Liver (tissue), 9 donors: ENCODE measurements around the gene TRPT1. TPM values are rescaled to one million over a fixed set of nuclear protein-coding genes. Genes with fewer than 3 reads are reported as not detected.

Source experiments
- DNase-seq: peaks from one replicate; pipeline ENCODE4 v3.0.0-alpha.2; 2017; ENCODE audit warnings: low spot score
- H3K27ac ChIP-seq, 2 donors: one replicate each; pipeline ENCODE4 v1.7.0; 2013; ENCODE audit warnings: inconsistent platforms in 2 of 2, low read length in 2 of 2, control low read depth in 1 of 2, low read depth in 1 of 2, mild to moderate bottlenecking in 1 of 2
- H3K27me3 ChIP-seq, 4 donors: one replicate each; pipeline versions ENCODE4 v1.6.1 to v1.7.0; 2013; ENCODE audit warnings: low read length in 3 of 4, inconsistent platforms in 1 of 4, mild to moderate bottlenecking in 1 of 4, moderate library complexity in 1 of 4; ENCODE audit not compliant: control insufficient read depth in 4 of 4, insufficient read depth in 4 of 4
- H3K36me3 ChIP-seq, 4 donors: one replicate each; pipeline versions ENCODE4 v1.6.1 to v1.7.0; 2013; ENCODE audit warnings: low read length in 3 of 4, mild to moderate bottlenecking in 3 of 4, low read depth in 1 of 4, moderate library complexity in 1 of 4; ENCODE audit not compliant: control insufficient read depth in 4 of 4, insufficient read depth in 3 of 4
- H3K4me1 ChIP-seq, 4 donors: one replicate each; pipeline versions ENCODE4 v1.6.1 to v1.7.0; 2013; ENCODE audit warnings: low read length in 3 of 4, mild to moderate bottlenecking in 3 of 4, moderate library complexity in 1 of 4; ENCODE audit not compliant: control insufficient read depth in 4 of 4, insufficient read depth in 4 of 4
- H3K4me3 ChIP-seq, 3 donors: one replicate each; pipeline versions ENCODE4 v1.6.1 to v1.7.0; 2013; ENCODE audit warnings: low read length in 3 of 3, control low read depth in 1 of 3, low read depth in 1 of 3, mild to moderate bottlenecking in 1 of 3
- H3K9ac ChIP-seq, 2 donors: one replicate each; pipeline ENCODE4 v1.7.0; 2013; ENCODE audit warnings: low read length in 2 of 2, mild to moderate bottlenecking in 2 of 2, moderate library complexity in 2 of 2, control low read depth in 1 of 2, low read depth in 1 of 2
- H3K9me3 ChIP-seq, 4 donors: one replicate each; pipeline versions ENCODE4 v1.6.1 to v1.7.0; 2013; ENCODE audit warnings: low read length in 3 of 4; ENCODE audit not compliant: control insufficient read depth in 4 of 4
- EGR1 ChIP-seq, 2 donors: IDR thresholded peaks; 2 replicates each; pipeline ENCODE4 v1.6.1; 2016 to 2018; ENCODE audit warnings: antibody characterized with exemption in 2 of 2, low read depth in 2 of 2
- FOXA1 ChIP-seq: IDR thresholded peaks from 2 replicates; pipeline ENCODE4 v1.6.1; 2016; ENCODE audit warnings: antibody characterized with exemption
- FOXA2 ChIP-seq: IDR thresholded peaks from 2 replicates; pipeline ENCODE4 v1.6.1; 2016; ENCODE audit warnings: antibody characterized with exemption
- GABPA ChIP-seq, 2 donors: IDR thresholded peaks in 1 of 2; conservative IDR thresholded peaks in 1 of 2; 2 replicates each; pipeline ENCODE4 v1.6.1; 2016; ENCODE audit warnings: antibody characterized with exemption in 2 of 2, mild to moderate bottlenecking in 1 of 2, moderate library complexity in 1 of 2
- HNF4A ChIP-seq, 2 donors: conservative IDR thresholded peaks; 2 replicates each; pipeline ENCODE4 v1.6.1; 2016; ENCODE audit warnings: antibody characterized with exemption in 2 of 2, mild to moderate bottlenecking in 2 of 2
- HNF4G ChIP-seq: IDR thresholded peaks from 2 replicates; pipeline ENCODE4 v1.6.1; 2016; ENCODE audit warnings: antibody characterized with exemption
- JUND ChIP-seq, 2 donors: IDR thresholded peaks; 2 replicates each; pipeline ENCODE4 v1.6.1; 2016; ENCODE audit warnings: antibody characterized with exemption in 2 of 2
- NR2F2 ChIP-seq: IDR thresholded peaks from 2 replicates; pipeline ENCODE4 v1.6.1; 2016; ENCODE audit warnings: antibody characterized with exemption
- RAD21 ChIP-seq, 2 donors: IDR thresholded peaks; 2 replicates each; pipeline ENCODE4 v1.6.1; 2016; ENCODE audit warnings: antibody characterized with exemption in 2 of 2, mild to moderate bottlenecking in 2 of 2
- RXRA ChIP-seq, 2 donors: IDR thresholded peaks; 2 replicates each; pipeline ENCODE4 v1.6.1; 2017 to 2018; ENCODE audit warnings: antibody characterized with exemption in 2 of 2, mild to moderate bottlenecking in 1 of 2
- SP1 ChIP-seq: IDR thresholded peaks from 2 replicates; pipeline ENCODE4 v1.6.1; 2018; ENCODE audit warnings: antibody characterized with exemption, mild to moderate bottlenecking
- TAF1 ChIP-seq: conservative IDR thresholded peaks from 2 replicates; pipeline ENCODE4 v1.6.1; 2016; ENCODE audit warnings: antibody characterized with exemption, mild to moderate bottlenecking
- YY1 ChIP-seq: IDR thresholded peaks from 2 replicates; pipeline ENCODE4 v1.6.1; 2016; ENCODE audit warnings: antibody characterized with exemption, mild to moderate bottlenecking
- WGBS: extraction: QIAGEN DNeasy Blood & Tissue Kit; methylation state at CpG from one replicate; pipeline ENCODE4 v1.1.7; 2013; 5-methylcytosine and 5-hydroxymethylcytosine counted together
- polyA plus RNA-seq, 2 donors: library from polyadenylated mRNA; stranded (reverse) in 1 of 2; unstranded in 1 of 2; fragments of 200-250 nt in 1 of 2; fragments of >200 nt in 1 of 2; fragmentation: Nextera tagmentation in 1 of 2; extraction: Ambion mirVana in 1 of 2; gene quantifications; one replicate each; pipeline versions ENCODE4 v1.2.1 to v1.2.3, GENCODE V29; 2013 to 2015
- total RNA-seq, 2 donors: library from RNA; depleted of rRNA; stranded (reverse); fragments of >200 nt; gene quantifications; one replicate each; pipeline ENCODE4 v1.2.3, GENCODE V29; 2014
- TF ChIP-seq, protein P1 (sequence below): IDR thresholded peaks from 2 replicates; pipeline ENCODE4 v1.6.1; 2016; ENCODE audit warnings: antibody characterized with exemption
- TF ChIP-seq, protein P2 (sequence below): IDR thresholded peaks from 2 replicates; pipeline ENCODE4 v1.6.1; 2016; ENCODE audit warnings: antibody characterized with exemption, mild to moderate bottlenecking
- TF ChIP-seq, protein P3 (sequence below): IDR thresholded peaks from 2 replicates; pipeline ENCODE4 v1.6.1; 2016; ENCODE audit warnings: antibody characterized with exemption
- TF ChIP-seq, protein P4 (sequence below): IDR thresholded peaks from 2 replicates; pipeline ENCODE4 v1.6.1; 2016; ENCODE audit warnings: antibody characterized with exemption
- donor health status: healthy.
- donor health status: healthy.
- donor health status: healthy.
- donor health status: healthy.
- donor health status: healthy.

The TRPT1 gene
- total and polyA plus RNA-seq, 4 donors: 14.0 to 37.8 (median 20.8) TPM

DNA sequence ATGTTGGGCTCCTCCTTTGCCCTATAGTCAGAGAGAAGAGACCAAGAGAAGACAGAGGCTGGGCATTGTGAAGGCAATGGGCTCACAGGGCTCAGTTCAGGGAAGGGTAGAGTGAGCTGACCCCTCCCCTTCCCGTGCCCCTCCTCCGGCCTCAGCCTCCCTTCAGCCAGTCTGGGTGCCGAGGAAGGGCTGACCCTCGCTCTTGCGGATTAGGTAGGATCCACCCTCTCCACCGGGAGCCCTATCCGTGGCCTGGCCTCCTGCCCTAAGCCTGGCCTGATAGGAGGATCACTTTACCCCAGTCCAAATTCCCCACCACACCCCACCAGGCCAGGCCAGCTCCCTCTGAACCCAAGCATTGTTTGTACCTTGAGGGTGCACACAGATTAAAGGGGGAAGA, 22.6 kb upstream of the TRPT1 start:
- Histone ChIP-seq H3K4me3 (no peak overlapping the region), H3K27ac (no peak overlapping the region), H3K27me3 (no peaks in the 10 kb centered on the region), H3K9me3 (no peaks in the 10 kb centered on the region), H3K9ac (no peak overlapping the region), H3K36me3 (peaks cover 0 to 5% (median 1%) of the 10 kb centered on the region in 4 donors), H3K4me1 (peaks cover 10 to 65% (median 49%) of the 10 kb centered on the region in 4 donors)
- TF ChIP-seq SP1 (no peak), NR2F2 (no peak), RXRA (IDR thresholded peaks at IDR 0.05) (no peak), HNF4A (conservative IDR thresholded peaks at IDR 0.05) (no peak), FOXA1 (no peak), RAD21 (IDR thresholded peaks at IDR 0.05) (no peak), GABPA (IDR thresholded peaks at IDR 0.05 in 1 of 2, conservative IDR thresholded peaks at IDR 0.05 in 1 of 2) (no peak), HNF4G (no peak)
- TF ChIP-seq, protein P1, sequence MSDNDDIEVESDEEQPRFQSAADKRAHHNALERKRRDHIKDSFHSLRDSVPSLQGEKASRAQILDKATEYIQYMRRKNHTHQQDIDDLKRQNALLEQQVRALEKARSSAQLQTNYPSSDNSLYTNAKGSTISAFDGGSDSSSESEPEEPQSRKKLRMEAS: no peak
- TF ChIP-seq, protein P2, sequence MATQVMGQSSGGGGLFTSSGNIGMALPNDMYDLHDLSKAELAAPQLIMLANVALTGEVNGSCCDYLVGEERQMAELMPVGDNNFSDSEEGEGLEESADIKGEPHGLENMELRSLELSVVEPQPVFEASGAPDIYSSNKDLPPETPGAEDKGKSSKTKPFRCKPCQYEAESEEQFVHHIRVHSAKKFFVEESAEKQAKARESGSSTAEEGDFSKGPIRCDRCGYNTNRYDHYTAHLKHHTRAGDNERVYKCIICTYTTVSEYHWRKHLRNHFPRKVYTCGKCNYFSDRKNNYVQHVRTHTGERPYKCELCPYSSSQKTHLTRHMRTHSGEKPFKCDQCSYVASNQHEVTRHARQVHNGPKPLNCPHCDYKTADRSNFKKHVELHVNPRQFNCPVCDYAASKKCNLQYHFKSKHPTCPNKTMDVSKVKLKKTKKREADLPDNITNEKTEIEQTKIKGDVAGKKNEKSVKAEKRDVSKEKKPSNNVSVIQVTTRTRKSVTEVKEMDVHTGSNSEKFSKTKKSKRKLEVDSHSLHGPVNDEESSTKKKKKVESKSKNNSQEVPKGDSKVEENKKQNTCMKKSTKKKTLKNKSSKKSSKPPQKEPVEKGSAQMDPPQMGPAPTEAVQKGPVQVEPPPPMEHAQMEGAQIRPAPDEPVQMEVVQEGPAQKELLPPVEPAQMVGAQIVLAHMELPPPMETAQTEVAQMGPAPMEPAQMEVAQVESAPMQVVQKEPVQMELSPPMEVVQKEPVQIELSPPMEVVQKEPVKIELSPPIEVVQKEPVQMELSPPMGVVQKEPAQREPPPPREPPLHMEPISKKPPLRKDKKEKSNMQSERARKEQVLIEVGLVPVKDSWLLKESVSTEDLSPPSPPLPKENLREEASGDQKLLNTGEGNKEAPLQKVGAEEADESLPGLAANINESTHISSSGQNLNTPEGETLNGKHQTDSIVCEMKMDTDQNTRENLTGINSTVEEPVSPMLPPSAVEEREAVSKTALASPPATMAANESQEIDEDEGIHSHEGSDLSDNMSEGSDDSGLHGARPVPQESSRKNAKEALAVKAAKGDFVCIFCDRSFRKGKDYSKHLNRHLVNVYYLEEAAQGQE: no peak
- TF ChIP-seq, protein P3, sequence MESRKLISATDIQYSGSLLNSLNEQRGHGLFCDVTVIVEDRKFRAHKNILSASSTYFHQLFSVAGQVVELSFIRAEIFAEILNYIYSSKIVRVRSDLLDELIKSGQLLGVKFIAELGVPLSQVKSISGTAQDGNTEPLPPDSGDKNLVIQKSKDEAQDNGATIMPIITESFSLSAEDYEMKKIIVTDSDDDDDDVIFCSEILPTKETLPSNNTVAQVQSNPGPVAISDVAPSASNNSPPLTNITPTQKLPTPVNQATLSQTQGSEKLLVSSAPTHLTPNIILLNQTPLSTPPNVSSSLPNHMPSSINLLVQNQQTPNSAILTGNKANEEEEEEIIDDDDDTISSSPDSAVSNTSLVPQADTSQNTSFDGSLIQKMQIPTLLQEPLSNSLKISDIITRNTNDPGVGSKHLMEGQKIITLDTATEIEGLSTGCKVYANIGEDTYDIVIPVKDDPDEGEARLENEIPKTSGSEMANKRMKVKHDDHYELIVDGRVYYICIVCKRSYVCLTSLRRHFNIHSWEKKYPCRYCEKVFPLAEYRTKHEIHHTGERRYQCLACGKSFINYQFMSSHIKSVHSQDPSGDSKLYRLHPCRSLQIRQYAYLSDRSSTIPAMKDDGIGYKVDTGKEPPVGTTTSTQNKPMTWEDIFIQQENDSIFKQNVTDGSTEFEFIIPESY: no peak
- 79% methylated on average over 7 of the region's 7 CpGs for WGBS
- DNase-seq: no peak

DNA sequence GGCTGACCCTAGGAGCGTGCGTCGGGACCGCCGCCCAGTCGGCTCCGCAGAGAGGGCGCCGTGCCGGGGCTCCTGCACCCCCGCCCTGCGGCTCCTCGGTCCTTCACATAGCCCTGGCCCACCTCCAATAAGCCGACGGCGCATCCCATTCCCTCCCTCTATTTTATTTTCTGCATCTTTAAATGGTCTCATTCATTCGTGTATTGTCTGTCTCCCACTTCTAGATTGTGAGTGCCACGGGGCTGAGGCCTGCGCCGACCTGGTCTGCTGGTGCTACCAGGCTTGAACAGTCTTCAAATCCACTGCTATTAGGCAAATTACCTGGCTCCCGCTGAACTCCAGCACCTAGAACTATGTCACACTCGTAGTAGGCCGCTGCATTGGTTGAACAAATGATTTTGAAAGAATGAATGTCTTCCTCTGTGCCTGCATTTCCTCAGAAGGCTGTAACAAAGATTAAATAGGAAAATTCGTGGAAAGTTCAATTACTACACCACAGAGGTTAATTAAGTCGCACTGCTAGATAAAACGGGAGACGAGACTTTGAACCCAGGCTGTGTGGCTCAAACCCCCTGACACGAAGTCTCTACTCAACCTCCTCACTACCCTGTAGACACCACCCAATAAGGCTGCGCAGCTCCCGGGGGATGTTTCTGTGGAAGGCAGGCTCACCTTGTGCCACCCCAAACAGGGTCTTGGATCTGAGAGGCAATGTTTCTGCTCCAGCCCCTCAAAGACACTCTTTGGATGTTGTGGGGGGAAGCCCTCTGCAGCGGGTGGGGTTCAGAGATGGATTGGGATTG, 21.9 kb upstream of the TRPT1 start:
- WGBS: 36% methylated on average over 31 of the region's 31 CpGs
- no peak for DNase-seq
- Histone ChIP-seq H3K4me3 (peak overlapping the region in 2 of 3 donors; percentile 92 to 96), H3K27me3 (no peaks in the 10 kb centered on the region), H3K9ac (peak overlapping the region in 1 of 2 donors; percentile 8), H3K36me3 (peaks cover 0 to 6% (median 4%) of the 10 kb centered on the region in 4 donors), H3K4me1 (peaks cover 11 to 67% (median 52%) of the 10 kb centered on the region in 4 donors), H3K9me3 (no peaks in the 10 kb centered on the region), H3K27ac (peak overlapping the region; percentile 95 to 97)
- TF ChIP-seq HNF4G (no peak), RXRA (IDR thresholded peaks at IDR 0.05) (no peak), JUND (IDR thresholded peaks at IDR 0.05) (no peak), YY1 (no peak), FOXA2 (no peak), TAF1 (no peak), HNF4A (conservative IDR thresholded peaks at IDR 0.05) (no peak), EGR1 (IDR thresholded peaks at IDR 0.05; ENCODE audit: low read depth in 2 of 2) (no peak), RAD21 (IDR thresholded peaks at IDR 0.05) (no peak), NR2F2 (no peak), GABPA (IDR thresholded peaks at IDR 0.05 in 1 of 2, conservative IDR thresholded peaks at IDR 0.05 in 1 of 2) (no peak), SP1 (no peak)
- TF ChIP-seq, protein P4, sequence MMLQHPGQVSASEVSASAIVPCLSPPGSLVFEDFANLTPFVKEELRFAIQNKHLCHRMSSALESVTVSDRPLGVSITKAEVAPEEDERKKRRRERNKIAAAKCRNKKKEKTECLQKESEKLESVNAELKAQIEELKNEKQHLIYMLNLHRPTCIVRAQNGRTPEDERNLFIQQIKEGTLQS: no peak
- TF ChIP-seq, protein P3: no peak
- TF ChIP-seq, protein P2: no peak
- TF ChIP-seq, protein P1: no peak
